ENCODE measurements around the gene OR10K2.
"Not testable (repeated sequence)": the region's sequence is repeated elsewhere in the genome, so short reads cannot be mapped to it uniquely, and the experiment has no call there.

OR10K2 gene, protein sequence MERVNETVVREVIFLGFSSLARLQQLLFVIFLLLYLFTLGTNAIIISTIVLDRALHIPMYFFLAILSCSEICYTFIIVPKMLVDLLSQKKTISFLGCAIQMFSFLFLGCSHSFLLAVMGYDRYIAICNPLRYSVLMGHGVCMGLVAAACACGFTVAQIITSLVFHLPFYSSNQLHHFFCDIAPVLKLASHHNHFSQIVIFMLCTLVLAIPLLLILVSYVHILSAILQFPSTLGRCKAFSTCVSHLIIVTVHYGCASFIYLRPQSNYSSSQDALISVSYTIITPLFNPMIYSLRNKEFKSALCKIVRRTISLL

GRCh38 chr1:158426137-158426536, at the start of gene OR10K2:
OR10K2 (minus strand) TSS chr1:158426237; CDS start chr1:158420866, 5,371 bp downstream.
- DNase-seq (ENCODE audit: low read depth in 1 of 2, low spot score in 1 of 2), result no peak

GRCh38 chr1:158471920-158472319, 45.9 kb upstream of the OR10K2 start, which contains the start of gene OR10R2:
OR10R2 (plus strand) TSS chr1:158472220; CDS start chr1:158472326, 106 bp downstream.
- DNase-seq (ENCODE audit: low read depth in 1 of 2, low spot score in 1 of 2), result no peak

- DNase-seq (ENCODE audit: low read depth in 1 of 2, low spot score in 1 of 2), result no peak
Measured at GRCh38 chr1:158461534-158461933, 35.5 kb upstream of the OR10K2 start, which contains the start of gene OR10K1. OR10K1 (plus strand) TSS chr1:158461834; CDS start chr1:158465562, 3,728 bp downstream.

DNA sequence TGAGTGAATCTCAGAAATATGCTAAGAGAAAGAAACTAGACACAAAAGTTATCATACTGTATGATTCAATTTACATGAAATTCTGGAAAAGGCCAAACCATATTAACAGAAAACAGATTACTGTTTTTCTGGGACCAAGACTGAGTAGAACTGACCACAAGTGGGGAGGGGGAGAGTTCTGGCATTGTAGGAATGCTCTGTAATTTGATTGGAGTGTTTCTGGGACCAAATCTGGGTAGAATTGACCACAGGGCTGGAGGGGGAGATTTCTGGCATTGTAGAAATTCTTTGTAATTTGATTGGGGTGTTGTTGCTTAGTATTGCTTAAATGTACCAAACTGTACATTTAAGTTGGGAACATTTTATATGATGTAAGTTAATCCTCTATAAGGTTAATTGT, 32.2 kb upstream of the OR10K2 start:
- DNase-seq (ENCODE audit: low read depth in 1 of 2, low spot score in 1 of 2), result no peak

GRCh38 chr1:158457246-158457645, 31.2 kb upstream of the OR10K2 start:
- no peak for DNase-seq (ENCODE audit: low read depth in 1 of 2, low spot score in 1 of 2)

- DNase-seq (ENCODE audit: low read depth in 1 of 2, low spot score in 1 of 2), result no peak
Measured at GRCh38 chr1:158454537-158454936, 28.5 kb upstream of the OR10K2 start.

DNA sequence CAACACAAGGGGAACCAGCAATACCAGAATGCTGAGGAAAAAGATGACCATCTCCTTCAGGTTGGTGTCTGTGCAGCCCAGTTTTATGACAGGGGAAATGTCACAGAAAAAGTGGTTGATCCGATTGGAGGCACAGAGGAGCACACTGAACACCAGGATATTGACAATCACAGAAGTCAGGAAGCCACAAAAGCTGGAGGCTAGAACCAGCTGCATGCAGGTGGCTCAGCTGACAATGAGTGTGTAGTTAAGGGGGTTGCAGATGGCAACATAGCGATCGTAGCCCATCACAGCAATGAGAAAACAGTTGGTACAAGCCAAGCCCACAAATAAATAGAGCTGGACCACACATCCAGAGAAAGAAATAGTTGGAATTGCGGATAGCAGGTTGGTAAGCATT, 19.3 kb upstream of the OR10K2 start:
- DNase-seq (ENCODE audit: low read depth in 1 of 2, low spot score in 1 of 2), result no peak

- no peak for DNase-seq (ENCODE audit: low read depth in 1 of 2, low spot score in 1 of 2)
Measured at GRCh38 chr1:158434741-158435140, 8.7 kb upstream of the OR10K2 start.

GRCh38 chr1:158430163-158430562, 4.1 kb upstream of the OR10K2 start:
- not testable (repeated sequence) for DNase-seq (ENCODE audit: low read depth in 1 of 2, low spot score in 1 of 2)

DNA sequence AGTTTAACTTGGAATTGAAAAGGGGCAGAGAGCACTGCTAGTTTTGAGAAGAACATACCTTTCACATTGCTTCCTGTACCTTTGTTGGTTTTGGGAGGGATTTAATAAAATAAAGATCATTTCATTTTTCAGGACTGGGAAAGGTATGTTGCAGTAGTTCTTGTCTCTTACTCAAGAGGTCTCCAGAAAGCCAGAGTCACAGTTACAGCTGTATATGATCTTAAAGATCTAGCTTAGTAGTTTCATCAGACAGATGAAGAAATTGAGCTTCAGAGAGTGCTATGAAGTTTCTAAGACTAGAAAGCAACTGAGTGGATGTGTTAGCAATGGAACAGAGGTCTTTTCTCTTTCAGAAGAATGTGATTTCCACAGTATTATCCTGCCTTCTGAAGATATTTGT, 1.0 kb downstream of the OR10K2 start:
- DNase-seq (ENCODE audit: low read depth in 1 of 2, low spot score in 1 of 2), result no peak

GRCh38 chr1:158422212-158422611, 3.8 kb downstream of the OR10K2 start:
- DNase-seq (ENCODE audit: low read depth in 1 of 2, low spot score in 1 of 2), result no peak

GRCh38 chr1:158417586-158417985, 8.5 kb downstream of the OR10K2 start:
- no peak for DNase-seq (ENCODE audit: low read depth in 1 of 2, low spot score in 1 of 2)

- DNase-seq (ENCODE audit: low read depth in 1 of 2, low spot score in 1 of 2), result no peak
Measured at GRCh38 chr1:158414651-158415345, 11.2 kb downstream of the OR10K2 start.

GRCh38 chr1:158407092-158407491, 18.9 kb downstream of the OR10K2 start:
- DNase-seq (ENCODE audit: low read depth in 1 of 2, low spot score in 1 of 2), result no peak

GRCh38 chr1:158400871-158401270, 25.2 kb downstream of the OR10K2 start:
- DNase-seq (ENCODE audit: low read depth in 1 of 2, low spot score in 1 of 2), result no peak

DNA sequence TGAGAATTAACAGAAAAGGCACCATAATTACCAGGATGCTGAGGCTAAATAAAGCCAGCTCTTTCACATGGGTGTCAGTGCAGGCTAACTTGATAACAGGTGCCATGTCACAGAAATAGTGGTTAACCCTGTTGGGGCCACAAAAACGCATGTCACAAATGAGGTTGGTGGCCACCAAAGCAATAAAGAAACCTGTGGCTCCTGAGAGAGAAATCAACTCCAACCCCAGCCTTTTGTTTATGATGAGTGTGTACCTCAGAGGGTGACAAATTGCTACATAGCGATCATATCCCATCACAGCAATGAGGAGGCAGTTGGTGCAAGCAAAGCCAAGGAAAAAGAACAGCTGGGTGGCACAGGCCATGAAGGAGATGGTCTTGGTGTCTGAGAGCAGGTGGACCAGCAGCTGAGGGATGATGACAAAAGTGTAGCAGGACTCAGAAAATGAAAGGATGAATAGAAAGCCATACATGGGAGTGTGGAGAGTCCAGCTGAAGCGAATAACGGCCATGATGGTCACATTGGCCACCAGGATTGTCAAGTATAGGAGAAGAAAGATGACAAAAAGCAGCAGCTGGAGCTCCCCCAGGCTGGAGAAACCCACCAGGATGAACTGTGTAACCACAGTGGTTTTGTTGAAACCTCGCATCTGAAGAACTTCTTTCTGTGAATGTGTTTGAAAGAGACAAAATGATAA, 27.1 kb downstream of the OR10K2 start, which contains the start of gene OR10T2:
TSS of gene OR10T2 (minus strand) at position 649 of the 697 bp plus-strand sequence. CDS start at position 649, 0 bp downstream.
- no peak for DNase-seq (ENCODE audit: low read depth in 1 of 2, low spot score in 1 of 2)

DNA sequence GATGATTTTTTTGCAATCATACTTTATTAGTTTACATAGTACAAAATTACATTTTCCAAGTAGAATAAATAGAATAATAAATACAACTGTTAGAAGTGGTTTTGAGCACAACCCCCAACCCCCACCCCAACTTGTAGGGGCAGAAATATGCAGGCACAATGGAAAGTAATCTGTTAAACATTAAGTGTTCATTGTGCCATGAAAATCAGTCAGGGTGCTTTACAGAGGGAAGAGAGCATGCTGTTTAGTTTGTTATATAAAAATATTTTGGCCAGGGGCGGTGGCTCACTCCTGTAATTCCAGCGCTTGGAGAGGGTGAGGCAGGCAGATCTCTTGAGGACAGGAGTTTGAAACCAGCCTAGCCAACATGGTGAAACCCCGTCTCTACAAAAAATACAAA, 29.4 kb downstream of the OR10K2 start:
- DNase-seq (ENCODE audit: low read depth in 1 of 2, low spot score in 1 of 2), result no peak

DNA sequence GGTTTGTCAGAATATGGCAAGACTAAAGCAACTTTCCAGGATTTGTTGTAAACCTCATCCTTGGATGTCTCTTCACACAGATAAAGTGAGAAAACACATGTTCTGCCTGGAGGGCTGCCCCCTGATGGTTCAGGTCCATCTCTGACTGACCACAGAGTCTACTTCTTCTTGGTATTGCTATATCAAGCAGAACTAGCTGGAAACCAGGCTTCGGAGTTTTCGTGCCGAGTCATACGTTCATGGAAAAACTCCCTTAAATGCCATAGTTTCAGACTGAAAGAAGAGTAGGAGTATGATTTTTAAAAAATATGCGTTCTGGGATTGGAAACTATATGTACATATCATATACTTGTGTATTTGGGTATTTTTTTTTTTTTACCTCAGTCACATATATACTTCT, 32.6 kb downstream of the OR10K2 start:
- no peak for DNase-seq (ENCODE audit: low read depth in 1 of 2, low spot score in 1 of 2)

DNA sequence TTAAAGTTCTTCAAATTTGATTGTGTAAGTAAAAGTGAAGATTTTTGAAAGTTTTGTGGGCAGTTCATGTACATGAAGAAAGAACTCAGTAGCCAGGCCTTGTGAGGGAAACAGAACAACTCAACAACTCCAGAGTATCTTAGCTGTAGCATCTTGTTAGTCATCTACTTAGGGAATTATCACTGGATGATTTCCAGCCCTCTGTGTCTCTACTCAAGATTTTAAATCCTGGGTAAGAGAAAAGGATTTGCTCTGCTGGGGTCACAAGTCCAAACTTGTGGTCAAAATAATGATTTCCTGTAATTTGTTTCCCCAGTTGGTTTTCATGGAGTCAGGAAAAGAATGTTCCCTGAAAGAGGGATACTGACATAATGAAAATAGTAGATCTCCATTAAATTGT, 34.9 kb downstream of the OR10K2 start:
- no peak for DNase-seq (ENCODE audit: low read depth in 1 of 2, low spot score in 1 of 2)

DNA sequence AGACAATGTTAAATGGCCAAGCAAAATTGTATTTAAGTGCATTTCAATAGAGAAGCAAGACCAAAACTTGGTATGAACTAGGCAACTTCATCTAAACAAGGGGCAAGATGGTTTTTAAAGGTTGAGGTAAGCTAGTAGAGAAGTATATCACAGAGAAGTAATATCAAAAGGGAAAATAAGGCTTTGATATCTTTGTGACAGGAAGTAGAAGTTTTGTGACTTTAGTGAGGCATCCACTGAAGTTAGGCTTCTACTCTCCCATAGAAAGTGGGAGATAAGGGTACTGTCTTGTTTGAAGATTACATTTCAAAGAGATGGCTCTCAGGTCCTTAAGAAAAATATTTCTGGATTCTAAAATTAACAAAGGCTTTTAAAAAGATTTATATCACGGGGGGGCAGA, 35.7 kb downstream of the OR10K2 start:
- no peak for DNase-seq (ENCODE audit: low read depth in 1 of 2, low spot score in 1 of 2)

- no peak for DNase-seq (ENCODE audit: low read depth in 1 of 2, low spot score in 1 of 2)
Measured at GRCh38 chr1:158374860-158375259, 51.2 kb downstream of the OR10K2 start.

- not testable (repeated sequence) for DNase-seq (ENCODE audit: low read depth in 1 of 2, low spot score in 1 of 2)
Measured at GRCh38 chr1:158374101-158374500, 51.9 kb downstream of the OR10K2 start.
